IPS DF 19.7 (cell line): ENCODE results near the gene LRRC57.

Experiments
- DNase-seq: peaks from one replicate; pipeline ENCODE4 v3.0.0-alpha.2; 2013; ENCODE audit warnings: low read depth, low spot score

Gene LRRC57

DNA sequence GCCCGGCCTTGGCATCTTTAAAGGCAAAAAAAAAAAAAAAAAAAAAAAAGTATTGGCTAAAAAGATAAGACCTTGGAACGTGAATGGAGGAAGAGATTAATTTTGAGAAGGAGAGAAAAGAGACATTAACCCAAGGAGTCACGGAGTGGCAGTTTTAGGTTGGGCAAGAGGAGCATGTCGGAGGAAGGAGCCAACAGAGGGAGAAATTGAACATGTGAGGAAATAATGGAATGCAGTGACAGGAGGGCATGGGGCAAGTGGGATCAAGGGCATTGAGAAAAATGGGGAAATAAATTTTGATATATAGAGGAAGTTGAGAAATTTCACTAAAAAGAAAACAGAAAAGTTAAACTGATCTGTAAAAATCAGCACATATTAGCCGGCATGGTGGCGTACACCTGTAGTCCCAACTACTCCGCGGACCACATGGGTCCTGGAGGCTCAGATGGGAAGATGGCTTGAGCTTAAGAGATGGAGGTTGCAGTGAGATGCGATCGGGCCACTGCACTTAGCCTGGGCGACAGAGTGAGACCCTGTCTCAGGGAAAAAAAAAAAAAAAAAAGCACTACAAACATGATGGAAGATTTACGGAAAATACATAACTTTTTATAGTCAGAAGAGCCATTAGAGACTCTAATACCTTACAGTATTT, 1.3 kb upstream of the LRRC57 start:
- no peak for DNase-seq

DNA sequence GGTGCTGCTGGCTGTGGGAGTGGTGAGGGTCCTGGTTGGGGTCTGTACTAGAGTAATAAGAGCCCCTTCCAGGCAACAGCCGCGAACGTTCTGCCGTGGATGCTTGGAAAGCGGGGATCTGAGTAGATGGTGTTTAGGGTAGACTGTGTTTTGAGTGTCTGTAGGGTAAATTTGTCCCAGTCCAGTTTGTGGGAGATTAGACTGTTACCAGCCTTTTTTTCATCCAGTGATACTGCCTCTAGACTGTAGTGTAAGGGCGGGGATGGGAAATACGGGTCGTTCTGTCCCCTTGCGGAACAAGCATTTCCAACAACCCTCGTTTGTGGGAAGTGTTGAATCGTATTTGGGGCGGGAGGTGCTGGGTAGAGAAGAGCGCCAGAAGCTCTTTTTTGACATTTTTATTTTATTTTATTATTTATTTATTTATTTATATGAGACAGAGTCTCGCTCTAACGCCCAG, 469 bp upstream of the LRRC57 start:
- DNase-seq, result no peak

DNA sequence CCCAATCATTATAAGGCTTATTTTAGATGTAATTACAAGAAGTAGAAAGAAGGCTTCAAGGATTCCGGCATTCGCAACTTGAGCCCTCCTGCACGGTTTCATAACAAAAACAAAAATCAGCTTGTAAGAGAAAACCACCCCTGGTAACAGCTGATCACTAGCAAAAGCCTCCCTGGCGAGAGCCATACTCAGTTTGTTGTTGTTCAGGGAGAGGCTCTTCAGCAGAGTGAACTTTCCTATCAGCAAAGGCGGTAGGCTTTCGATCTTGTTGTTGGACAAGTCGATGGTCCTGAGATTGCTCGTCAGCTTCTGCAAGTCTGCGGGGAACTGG, 710 bp downstream of the LRRC57 start:
- DNase-seq, result no peak

DNA sequence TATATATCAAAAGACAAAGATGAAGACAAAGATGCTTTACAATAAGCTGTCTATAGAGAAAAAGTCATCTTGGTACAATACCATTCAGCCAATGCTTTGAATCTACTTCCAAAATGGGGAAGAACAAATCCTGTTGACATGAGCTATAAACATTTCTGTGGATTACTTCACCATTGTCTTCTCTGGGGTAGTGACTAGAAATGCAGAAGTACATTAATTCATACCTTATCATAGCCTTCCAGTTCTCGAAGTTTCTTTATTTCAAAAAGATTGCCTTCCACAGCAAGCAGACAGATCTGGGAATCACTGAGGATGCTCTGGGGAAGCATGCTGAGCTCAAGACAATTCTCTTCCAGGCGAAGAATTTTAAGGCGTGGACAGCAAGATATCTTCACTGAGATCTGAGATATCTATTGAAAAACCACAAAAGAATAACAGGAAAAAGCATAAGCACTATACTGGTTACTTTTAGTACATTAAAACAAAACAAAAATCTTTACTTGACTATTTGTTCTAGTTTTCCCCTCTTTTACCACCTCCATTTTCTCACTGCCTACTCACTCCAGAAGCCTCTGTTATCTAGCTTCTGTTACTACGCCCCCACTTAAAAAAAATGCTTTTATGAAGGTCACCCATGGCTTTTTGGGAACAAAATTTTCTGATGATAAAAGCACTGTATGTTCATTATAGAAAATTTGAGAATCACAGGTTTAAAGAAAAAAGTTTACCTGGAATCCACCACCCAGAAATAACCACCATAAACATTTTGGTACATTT, 3.6 kb downstream of the LRRC57 start:
- no peak for DNase-seq

DNA sequence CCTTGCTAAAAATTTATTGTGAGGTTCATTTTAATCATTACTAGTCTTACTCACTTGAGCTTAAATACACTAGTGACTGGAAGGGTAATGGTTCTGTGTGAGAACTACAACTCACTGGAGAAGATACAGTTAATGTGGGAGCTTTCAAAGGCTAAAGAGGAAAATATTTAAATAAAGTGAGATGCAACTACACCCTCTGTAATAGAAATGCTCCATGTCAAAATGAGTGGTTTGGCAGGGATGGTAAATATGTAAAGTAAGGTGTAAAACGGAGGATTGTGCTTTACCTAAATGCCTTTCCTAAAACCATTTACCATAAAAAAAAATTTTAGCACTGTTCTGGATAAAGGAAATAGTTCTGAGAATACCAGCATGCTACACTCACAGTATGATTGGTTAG, 15.3 kb downstream of the LRRC57 start:
- DNase-seq, result no peak

DNA sequence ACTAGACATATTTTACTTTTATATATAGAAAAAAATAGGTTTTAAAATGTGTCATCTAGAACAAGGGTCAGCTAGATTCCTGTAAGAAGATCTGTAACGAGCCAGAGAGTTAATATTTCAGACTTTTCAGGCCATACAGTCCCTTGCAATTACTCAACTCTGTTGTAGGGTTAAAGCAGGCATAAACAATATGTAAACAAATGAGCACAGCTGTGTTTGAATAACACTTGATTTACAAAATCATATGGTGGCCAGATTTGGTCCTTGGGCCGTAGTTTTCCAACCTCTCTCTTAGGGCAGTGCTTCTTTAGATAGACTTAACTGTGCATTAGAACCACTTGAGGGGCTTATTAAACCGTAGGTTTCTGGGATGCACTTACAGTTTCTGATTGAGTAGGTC, 19.6 kb downstream of the LRRC57 start:
- DNase-seq, result no peak

DNA sequence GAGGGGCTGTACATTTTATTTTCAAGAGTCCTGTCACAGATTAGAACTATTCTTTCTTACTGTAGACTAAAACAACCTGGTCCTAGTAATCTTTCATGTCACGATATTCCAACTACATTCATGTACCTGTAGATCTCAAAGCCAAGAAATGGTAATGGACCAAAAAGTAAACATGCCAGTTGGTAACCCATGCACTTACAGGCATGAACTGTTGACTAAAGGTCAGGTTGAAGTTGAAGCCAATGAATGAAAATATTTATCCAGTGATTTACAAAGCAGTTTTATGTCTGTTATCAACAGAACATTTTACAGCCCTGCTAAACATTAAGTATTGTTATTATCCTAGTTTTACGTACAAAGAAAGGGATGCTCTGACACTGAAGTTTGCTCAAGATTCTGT, 25.3 kb downstream of the LRRC57 start:
- DNase-seq, result no peak

DNA sequence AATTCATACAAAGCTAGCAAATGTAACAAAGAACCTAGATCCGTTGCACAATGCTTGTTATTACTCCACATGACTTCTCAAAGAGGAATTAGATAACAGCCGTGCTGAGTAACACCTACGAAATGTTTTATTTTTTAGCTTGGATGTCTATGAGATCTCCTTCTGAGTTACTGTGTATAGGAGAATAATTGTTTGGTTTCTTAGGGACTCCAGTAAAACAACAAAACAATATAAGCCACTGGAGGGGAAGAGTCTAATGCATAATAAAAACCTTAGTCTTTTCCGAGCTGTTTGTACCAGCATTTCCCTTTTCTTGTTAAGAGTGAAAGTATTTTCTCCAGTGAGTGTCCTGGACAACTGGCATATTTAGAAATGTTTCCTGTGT, 37.6 kb downstream of the LRRC57 start:
- DNase-seq, result no peak

DNA sequence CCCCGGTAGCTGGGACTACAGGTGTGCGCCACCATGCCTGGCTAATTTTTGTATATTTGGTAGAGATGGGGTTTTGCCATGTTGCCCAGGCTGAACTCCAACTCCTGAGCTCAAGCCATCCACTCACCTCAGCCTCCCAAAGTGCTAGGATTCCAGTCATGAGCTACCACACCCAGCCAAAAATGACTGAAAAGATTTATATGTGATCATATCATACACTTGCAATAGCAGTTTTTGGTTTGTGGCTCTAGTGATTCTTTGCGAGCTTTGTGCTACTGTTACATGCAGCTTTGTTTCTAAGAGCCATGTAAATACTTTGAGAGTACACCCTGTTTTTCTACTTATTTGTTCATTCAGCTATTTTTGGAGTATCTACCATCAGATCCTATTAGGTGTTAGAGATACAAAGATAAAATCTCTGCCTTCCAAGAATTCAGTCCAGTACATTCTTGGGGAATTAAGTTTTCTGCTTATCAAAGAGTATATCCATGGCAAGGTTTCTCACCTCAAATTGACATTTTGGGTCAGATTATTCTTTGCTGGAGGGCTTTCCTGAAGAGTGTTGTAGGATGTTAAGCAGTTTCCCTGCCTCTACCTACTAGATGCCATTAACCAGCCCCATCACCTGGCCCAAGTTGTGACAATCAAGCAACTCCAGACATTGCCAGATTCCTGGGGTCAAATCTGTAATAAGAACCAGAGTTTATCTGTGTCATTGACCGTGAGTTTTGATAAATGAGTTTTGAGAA, 38.2 kb downstream of the LRRC57 start:
- no peak for DNase-seq

DNA sequence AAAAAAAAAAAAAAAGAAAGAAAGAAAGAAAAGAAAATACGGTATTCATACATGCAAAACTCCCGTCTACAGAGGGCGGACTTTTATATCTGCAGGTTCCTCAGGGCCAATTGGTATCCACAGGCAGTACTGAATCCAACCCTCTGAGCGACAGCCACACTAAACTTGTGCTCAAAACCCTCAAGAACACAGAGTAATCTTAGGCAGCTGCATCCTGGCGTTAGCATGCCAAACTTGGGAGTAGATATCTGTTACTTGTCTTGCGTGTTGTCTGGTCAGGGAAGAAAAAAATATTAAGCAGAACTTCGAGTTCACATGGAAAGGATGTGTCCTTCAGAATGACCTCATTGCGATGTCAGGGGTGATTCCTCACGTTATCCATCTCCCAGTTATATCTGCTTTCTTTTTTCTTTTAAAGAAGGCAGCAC, 40.3 kb downstream of the LRRC57 start:
- DNase-seq, result no peak

DNA sequence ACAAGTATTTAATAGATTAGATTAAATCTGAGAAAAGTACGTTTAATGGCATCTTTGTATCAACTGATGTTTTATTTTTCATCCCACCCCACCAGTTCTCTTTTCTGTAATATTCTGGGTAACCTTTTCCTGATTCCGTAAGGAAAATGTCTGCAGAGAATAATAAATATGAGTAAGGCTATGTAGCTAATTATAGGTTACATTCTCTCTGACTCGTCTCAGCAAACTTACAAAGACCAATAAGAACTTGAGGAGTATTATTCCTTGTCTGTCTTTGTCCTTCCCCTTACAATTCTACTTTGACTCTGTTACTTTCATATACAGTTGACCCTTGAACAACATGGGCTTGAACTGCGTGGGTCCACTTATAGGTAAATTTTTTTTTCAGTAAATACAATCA, 41.1 kb downstream of the LRRC57 start:
- DNase-seq, result no peak

DNA sequence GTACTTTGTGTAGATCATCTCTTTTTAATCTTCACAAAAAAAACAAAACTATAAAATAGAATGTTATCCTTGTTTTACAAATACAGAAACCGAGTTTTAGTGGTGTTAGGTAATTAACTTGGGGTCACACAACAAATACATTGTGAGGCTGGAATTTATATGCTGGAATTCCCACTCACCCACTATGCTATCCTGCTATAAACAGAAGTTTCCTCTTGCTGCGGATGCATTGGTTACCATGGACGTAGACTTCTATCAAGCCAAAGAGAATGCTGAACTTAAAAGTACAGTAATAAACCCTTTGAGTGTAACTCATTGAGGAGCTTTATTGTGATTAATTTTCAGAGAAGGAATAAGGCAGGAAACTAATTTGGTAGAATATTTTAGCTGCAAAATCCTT, 44.0 kb downstream of the LRRC57 start:
- DNase-seq, result no peak

DNA sequence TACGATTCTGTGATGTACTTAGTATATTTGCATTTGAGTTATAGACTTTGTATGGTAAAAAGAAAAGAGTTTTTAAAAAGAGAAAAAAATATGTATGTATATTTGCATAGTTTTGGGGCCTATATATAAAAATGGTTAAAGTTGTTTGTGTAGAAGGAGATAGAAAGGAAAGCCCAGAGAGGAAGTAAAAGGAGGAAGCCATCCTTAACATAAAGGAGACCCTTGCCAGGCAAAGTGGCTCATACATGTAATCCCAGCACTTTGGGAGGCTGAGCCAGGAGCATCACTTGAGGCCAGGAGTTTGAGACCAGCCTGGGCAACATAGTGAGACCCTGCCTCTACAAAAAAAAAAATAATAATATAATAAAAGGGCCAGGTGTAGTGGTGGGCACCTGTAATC, 44.8 kb downstream of the LRRC57 start:
- no peak for DNase-seq

DNA sequence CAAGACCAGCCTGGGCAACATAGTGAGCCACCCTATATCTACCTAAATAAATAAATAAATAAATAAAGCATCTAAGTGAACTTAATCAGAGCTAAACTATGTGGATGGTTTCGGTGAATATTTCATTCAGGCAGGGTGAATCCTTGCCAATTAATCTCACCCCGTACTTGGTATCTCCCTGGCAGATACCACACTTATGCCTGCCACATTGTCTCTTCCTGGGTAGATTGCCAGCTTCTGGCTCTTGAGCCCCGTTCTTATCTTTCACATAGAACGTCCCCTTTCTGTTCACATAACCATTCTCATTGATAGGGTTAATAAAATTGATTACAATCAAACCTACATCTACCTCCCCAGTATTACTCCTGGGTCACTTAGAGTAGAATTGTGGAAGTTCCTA, 46.1 kb downstream of the LRRC57 start:
- DNase-seq, result no peak

DNA sequence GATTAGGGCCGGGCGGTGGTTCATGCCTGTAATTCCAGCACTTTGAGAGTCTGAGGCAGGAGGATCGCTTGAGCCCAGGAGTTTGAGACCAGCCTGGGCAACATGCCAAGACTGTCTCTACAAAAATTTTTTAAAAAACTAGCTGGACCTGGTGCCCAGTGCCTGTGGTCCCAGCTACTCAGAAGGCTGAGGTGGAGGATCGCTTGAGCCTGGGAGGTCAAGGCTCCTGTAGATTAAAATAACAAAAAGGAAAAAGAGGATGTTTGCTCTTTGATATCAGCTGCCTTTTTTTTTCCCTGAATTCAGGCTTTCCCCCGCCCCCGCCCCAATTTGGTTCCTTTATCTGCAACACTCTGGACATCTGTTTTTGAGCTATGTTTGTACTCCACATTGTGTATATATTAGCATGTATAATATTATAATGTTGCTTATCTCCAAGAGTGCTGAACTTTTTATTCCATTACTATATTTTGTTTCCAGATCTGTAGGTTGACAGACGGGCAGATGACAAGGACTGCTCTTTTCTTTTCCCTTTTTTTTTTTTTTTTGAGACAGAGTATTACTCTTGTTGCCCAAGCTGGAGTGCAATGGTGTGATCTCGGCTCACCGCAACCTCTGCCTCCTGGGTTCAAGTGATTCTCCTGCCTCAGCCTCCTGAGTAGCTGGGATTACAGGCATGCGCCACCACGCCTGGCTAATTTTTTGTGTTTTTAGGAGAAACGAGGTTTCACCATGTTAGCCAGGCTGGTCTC, 48.6 kb downstream of the LRRC57 start:
- DNase-seq, result no peak

DNA sequence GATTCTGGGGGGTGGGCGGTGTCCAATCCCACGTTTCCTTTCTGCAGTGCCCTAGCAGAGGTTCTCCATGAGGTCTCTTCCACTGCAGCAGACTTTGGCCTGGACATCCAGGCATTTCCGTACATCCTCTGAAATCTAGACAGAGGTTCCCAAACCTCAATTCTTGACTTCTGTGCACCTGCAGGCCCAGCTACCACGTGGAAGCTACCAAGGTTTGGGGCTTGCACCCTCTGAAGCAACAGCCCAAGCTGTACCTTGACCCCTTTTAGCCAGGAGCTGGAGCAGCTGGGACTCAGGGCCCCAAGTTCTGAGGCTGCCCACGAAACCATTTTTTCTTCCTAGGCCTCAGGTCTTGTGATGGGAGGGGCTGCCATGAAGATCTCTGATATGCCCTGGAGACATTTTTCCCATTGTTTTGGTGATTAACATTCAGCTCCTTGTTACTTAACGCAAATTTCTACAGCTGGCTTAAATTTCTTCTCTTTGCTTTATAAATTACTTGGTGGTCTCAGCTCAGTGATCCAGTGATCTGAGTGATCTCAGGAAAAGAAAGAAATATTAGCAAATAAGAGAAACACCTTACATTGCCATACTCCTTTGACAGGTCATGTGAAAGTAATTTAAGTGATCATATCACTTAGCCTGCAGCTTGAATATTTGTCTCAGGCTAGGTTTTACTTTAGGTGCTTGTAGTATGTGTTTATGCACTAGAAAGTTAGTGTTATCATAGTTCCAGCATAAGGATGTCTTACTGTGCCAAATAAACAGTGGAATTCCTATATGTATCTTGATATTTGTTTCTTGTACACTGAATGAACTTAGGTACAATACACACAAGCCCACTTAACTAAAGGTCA, 50.2 kb downstream of the LRRC57 start:
- no peak for DNase-seq

DNA sequence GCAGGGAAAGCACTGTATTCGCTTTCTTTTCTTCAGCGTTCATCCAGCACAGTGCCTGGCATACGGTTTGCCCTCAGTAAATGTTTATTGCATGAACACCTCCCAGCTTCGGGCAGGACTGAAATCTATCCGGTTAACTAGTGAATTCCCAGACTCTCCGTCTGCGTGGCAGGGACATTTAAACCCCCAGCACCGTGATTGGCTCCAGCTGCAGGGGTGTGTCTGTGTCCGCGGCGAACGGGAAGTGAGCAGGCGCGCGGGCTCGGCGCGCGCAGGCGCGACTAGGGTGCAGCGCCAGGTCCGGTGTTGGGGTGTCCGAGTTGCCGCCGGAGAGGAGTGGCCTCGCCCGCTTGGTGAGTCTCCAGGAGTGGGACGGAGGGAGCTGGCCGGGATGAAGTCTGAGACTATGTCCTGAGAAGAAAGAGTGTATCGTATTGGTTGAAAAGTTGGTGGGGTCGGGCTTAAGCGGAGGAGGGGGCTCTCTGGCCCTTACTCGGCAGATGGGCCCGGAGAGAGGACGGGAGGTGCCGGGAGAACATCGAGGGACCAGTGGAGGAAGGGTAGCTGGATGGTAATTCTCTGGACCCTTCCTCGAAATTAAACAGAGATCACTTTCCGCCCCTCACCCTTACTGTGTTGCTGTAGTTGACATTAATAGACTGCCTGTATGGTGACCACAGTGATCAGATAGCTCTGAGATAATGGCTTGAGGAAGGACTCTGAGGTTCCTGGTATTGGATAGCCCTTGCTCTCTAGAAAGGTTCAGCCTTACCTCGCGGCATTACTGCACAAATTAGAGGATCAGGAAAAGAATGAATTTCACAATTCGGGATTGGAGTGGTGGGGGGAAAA, 53.0 kb downstream of the LRRC57 start, which contains the start of gene SNAP23:
Gene SNAP23 (plus strand): TSS at position 274 of the 852 bp plus-strand sequence. CDS start 16,213 bp downstream, outside the sequence.
- peak; percentile 78 for DNase-seq

DNA sequence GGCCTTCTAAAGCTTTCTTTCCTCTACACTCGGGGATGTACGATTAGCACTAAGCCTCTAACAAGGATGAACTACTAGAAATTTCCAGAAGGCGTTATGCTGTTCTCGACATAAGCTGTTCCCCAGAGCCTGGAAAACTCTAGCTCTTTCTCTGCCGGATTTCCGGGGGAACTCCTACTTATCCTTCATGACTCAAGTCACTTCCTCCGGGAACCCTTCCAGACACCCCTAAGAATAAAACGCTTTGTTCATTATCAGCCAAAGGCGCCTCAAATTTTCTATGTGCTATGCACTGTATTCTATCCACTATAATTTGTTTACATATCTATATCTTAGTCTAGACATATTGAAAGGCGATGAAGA, 53.6 kb downstream of the LRRC57 start:
- DNase-seq, result no peak

DNA sequence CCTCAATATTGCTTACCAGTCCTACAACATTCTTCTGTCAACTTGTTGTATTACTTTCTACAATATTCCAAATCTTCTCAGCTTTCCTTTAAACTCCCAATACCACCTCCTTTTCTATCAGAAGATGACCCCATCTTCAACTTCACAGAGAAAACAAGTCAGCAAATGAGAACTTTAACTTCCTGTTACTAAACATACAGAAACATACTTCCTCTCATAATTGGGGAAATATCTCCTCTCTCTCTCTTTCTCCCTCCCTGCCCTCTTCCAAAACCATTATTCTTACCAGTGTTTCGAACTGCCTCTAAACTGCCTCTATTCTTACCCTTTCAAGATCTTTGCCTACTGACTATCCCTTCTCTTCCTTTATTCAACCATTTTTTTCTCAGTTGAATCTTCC, 54.9 kb downstream of the LRRC57 start:
- DNase-seq, result no peak
